BLaER1 (cell line): ENCODE data around the gene HILPDA.
A peak's percentile ranks its signal among the peaks of the same experiment; 100 is the strongest.
"Not testable (repeated sequence)": the region's sequence is repeated elsewhere in the genome, so short reads cannot be mapped to it uniquely, and the experiment has no call there.

Source experiments
- H3K27ac ChIP-seq: shearing (Covaris generic); formaldehyde crosslinking; 2 replicates; pipeline ENCODE4 v1.8.1; 2022
- H3K27me3 ChIP-seq: shearing (Covaris generic); formaldehyde crosslinking; 2 replicates; pipeline ENCODE4 v1.8.1; 2022
- H3K36me3 ChIP-seq: shearing (Covaris generic); formaldehyde crosslinking; 2 replicates; pipeline ENCODE4 v1.8.1; 2022
- H3K4me1 ChIP-seq: shearing (Covaris generic); formaldehyde crosslinking; 2 replicates; pipeline ENCODE4 v1.8.1; 2022
- H3K4me2 ChIP-seq: shearing (Covaris generic); formaldehyde crosslinking; 2 replicates; pipeline ENCODE4 v1.8.1; 2022
- H3K4me3 ChIP-seq: shearing (Covaris generic); formaldehyde crosslinking; 2 replicates; pipeline ENCODE4 v1.8.1; 2022
- H3K9ac ChIP-seq: shearing (Covaris generic); formaldehyde crosslinking; 2 replicates; pipeline ENCODE4 v1.8.1; 2022
- H3K9me3 ChIP-seq: shearing (Covaris generic); formaldehyde crosslinking; 2 replicates; pipeline ENCODE4 v1.8.1; 2022
- H4K20me1 ChIP-seq: shearing (Covaris generic); formaldehyde crosslinking; 2 replicates; pipeline ENCODE4 v1.8.1; 2022
- Cebpa-rat ChIP-seq: shearing (Covaris generic); IDR thresholded peaks from 2 replicates; pipeline ENCODE4 v1.8.1; 2022

Gene HILPDA

DNA sequence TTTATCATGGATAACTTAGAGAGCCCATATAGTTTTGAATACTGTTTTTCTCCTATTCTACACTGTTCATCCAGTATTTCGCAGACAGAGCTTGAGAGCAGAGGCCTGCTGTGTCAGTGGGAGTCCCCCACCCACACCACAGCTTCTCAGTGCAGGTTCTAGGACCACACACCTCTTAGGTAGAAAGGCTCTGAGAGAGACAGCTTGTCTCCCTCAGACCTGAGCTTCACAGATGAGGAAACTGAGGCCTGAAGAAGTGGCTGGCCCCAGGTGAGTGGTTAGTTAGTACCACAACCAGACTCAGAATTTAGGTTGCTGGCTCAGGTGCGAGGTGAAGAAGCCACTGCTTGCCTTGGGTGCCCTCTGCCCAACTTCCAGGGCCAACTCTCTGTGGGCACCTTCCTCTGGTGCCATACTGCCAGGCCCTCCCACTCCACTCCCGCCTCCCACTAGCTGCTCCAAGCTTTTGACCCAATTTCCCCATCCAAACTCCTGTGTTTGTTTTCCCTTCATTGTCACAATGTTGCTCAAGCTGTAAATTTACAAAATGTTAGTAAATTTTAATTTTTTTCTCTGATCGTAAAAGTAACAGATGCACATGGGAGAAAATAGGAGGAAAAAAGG, 7.6 kb upstream of the HILPDA start:
- Histone ChIP-seq H4K20me1 (no peaks in the 10 kb centered on the region), H3K4me3 (no peak overlapping the region), H3K9ac (no peak overlapping the region), H3K4me2 (no peak overlapping the region), H3K36me3 (no peaks in the 10 kb centered on the region), H3K27ac (no peak overlapping the region), H3K9me3 (no peaks in the 10 kb centered on the region), H3K27me3 (no peaks in the 10 kb centered on the region), H3K4me1 (peaks cover 15% of the 10 kb centered on the region)
- TF ChIP-seq Cebpa-rat: no peak

DNA sequence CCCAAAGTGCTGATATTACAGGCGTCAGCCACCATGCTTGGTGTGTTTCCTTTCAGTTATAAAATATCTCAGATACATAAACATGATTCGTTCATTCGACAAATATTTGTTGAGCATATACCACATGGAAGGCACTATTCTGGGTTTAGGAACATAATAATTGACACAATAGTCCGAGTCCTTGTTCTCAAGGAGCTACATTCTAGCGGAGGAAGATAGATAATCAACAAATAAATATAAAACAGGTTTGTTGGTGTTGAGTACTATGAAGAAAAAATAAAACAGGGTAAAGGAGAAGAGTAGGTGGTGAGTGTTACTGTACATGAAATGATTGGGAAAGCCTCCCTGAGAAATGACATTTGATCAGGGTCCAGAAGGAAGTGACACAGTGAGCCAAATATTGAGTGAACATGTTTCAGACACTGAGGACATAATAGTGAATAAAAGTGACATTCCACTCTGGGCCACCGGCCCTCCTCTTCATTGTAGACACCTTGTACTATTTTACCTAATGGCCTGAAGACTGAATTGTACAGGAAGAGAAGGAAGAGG, 6.9 kb upstream of the HILPDA start:
- no peaks in the 10 kb centered on the region for H3K36me3 ChIP-seq
- no peak overlapping the region for H3K4me2 ChIP-seq
- no peaks in the 10 kb centered on the region for H3K9me3 ChIP-seq
- H3K9ac ChIP-seq: no peak overlapping the region
- no peak overlapping the region for H3K27ac ChIP-seq
- no peak for TF ChIP-seq Cebpa-rat
- no peak overlapping the region for H3K4me3 ChIP-seq
- H3K4me1 ChIP-seq: peaks cover 15% of the 10 kb centered on the region
- no peaks in the 10 kb centered on the region for H3K27me3 ChIP-seq
- no peaks in the 10 kb centered on the region for H4K20me1 ChIP-seq

DNA sequence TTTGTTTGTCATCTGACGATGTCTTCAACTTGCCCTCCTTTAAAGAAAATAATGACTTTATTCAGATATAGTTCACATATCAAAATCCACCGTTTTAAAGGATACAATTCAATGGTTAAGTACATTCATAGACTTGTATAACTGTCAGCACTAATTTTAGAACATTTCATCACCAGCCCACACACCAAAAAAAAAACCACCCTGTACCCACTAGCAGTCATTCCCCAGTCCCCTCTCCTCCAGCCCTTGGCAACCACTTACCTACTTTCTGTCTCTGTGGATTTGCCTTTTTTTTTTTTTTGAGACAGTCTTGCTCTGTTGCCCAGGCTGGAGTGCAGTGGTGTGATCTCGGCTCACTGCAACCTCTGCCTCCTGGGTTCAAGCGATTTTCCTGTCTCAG, 5.3 kb upstream of the HILPDA start:
- Histone ChIP-seq H3K27ac (no peak overlapping the region), H3K27me3 (no peaks in the 10 kb centered on the region), H4K20me1 (no peaks in the 10 kb centered on the region), H3K4me2 (peak overlapping the region; percentile 42), H3K4me1 (peaks cover 28% of the 10 kb centered on the region), H3K9ac (no peak overlapping the region), H3K9me3 (no peaks in the 10 kb centered on the region), H3K4me3 (no peak overlapping the region), H3K36me3 (no peaks in the 10 kb centered on the region)
- no peak for TF ChIP-seq Cebpa-rat

DNA sequence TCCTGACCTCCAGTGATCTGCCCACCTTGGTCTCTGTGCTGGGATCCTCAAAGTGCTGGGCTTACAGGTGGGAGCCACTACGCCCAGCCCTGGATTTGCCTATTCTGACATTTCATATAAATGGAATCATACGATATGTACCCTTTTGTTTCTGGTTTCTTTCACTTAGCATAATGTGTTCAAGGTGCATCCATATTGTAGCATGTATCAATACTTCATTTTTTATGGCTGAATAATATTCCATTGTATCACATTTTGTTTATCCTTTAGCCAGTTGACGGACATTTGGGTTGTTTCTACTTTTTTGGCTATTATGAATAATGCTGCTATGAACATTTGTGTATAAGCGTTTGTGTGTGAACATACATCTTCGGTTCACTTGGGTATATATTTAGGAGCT, 4.8 kb upstream of the HILPDA start:
- H3K27me3 ChIP-seq: no peaks in the 10 kb centered on the region
- peak overlapping the region; percentile 42 for H3K4me2 ChIP-seq
- no peak overlapping the region for H3K27ac ChIP-seq
- no peaks in the 10 kb centered on the region for H3K36me3 ChIP-seq
- H3K4me3 ChIP-seq: no peak overlapping the region
- H3K4me1 ChIP-seq: peaks cover 28% of the 10 kb centered on the region
- H4K20me1 ChIP-seq: no peaks in the 10 kb centered on the region
- H3K9ac ChIP-seq: no peak overlapping the region
- no peak for TF ChIP-seq Cebpa-rat
- no peaks in the 10 kb centered on the region for H3K9me3 ChIP-seq

DNA sequence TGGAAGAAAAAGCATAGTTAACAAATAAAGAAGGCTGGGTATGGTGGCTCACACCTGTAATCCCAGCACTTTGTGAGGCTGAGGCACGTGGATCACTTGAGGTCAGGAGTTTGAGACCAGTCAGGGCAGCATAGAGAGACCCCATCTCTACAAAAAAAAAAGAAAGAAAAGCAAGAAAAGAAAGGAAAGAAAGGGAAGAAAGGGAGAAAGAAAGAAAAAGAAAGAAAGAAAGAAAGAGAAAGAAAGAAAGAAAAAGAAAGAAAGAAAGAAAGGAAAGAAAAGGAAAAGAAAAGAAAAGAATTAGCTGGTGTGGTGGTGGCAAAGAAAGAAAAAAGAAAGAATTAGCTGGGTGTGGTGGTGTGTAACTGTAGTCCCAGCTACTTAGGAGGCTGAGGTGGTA, 3.1 kb upstream of the HILPDA start:
- H3K9me3 ChIP-seq: no peaks in the 10 kb centered on the region
- no peak overlapping the region for H3K4me3 ChIP-seq
- no peak overlapping the region for H3K4me2 ChIP-seq
- TF ChIP-seq Cebpa-rat: no peak
- no peak overlapping the region for H3K27ac ChIP-seq
- H3K36me3 ChIP-seq: peaks cover 6% of the 10 kb centered on the region
- no peak overlapping the region for H3K9ac ChIP-seq
- H3K4me1 ChIP-seq: peaks cover 39% of the 10 kb centered on the region
- H3K27me3 ChIP-seq: no peaks in the 10 kb centered on the region
- H4K20me1 ChIP-seq: peaks cover 15% of the 10 kb centered on the region

DNA sequence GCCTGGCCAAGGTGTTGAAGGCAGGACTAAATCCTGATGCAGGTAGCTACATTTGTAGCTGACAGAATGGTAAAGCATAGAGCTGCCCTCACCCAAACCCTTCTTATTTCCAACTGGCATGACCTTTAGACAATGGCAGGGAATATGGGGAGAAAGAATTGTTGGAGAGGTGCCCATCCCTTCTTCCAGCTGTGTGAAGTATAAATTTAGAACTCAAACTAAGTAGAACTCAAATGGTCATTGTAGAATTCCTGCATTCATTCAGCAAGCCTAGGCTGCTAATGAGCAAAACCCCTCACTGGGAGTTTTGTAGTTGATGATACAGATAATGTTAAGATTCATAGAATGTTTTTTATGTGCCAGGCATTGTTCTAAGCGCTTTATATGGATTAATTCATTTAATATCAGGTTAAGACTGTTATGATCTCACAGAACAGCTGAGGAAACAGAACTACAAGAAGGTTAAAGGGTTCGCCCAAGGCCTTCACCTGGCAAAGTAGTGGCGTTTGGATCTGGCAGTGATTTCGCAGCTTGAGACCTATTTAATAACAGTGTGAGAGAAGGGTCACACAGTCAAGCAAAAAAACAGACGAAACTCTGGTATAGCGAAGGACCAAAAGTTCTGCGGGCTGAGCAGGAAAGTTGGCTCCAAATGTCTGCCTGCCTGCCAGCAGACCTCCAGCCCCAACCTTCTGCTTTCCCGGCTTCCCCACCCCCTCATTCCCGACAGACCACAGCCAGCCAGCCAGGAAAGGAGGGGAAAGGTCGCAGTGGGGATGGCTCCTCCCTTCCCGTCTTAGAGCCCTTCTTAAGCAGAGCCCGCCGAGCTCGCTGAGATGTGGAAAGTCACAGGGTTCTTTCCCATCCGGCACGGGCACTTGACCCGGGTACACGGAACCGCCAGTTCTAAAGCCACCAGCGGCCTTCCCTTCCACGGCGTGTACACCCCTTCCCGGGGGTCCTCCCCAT, 1.6 kb upstream of the HILPDA start:
- Histone ChIP-seq H3K36me3 (peaks cover 20% of the 10 kb centered on the region), H3K27me3 (no peaks in the 10 kb centered on the region), H3K4me2 (no peak overlapping the region), H4K20me1 (peaks cover 30% of the 10 kb centered on the region), H3K27ac (no peak overlapping the region), H3K4me1 (peaks cover 55% of the 10 kb centered on the region), H3K9me3 (no peaks in the 10 kb centered on the region), H3K4me3 (no peak overlapping the region), H3K9ac (no peak overlapping the region)
- no peak for TF ChIP-seq Cebpa-rat

DNA sequence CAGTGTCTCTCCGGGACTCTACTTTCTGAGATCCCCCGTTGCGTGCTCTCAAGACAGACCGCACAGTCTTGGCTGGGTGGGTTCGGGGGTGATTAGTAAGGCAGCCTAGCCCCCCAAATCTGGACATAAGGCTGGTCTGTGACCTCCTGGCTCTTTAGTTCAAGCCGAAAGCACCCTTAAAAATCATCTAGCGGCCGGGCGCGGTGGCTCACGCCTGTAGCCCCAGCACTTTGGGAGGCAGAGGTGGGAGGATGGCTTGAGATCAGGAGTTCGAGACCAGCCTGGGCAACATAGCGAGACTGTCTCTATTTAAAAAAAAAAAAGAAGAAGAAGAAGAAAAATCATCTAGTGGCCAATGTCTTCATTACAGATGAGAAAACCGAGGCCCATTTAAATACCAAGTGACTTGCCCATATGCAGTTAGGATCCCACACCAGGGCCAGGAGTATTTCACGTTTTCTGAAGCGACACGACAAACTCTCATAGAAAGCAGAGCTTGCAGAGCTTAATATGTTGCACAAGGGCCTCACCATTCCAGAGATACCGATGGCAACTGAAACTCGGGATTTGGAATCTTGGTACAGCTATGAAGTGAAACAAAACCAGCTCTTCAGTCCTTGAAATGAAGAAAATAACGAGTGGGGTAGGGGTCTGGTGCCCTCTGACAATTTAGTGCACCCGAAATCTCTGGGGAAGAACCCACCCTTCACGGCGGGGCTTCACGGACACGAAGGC, 703 bp upstream of the HILPDA start:
- peaks cover 20% of the 10 kb centered on the region for H3K36me3 ChIP-seq
- H3K4me1 ChIP-seq: peaks cover 56% of the 10 kb centered on the region
- H3K4me3 ChIP-seq: peak overlapping the region; percentile 87
- H3K9me3 ChIP-seq: no peaks in the 10 kb centered on the region
- no peaks in the 10 kb centered on the region for H3K27me3 ChIP-seq
- H3K9ac ChIP-seq: peak overlapping the region; percentile 94; the same call in 1 of the 2 replicates
- no peak for TF ChIP-seq Cebpa-rat
- peak overlapping the region; percentile 91 for H3K4me2 ChIP-seq
- peak overlapping the region; percentile 95 for H3K27ac ChIP-seq
- peaks cover 39% of the 10 kb centered on the region for H4K20me1 ChIP-seq

DNA sequence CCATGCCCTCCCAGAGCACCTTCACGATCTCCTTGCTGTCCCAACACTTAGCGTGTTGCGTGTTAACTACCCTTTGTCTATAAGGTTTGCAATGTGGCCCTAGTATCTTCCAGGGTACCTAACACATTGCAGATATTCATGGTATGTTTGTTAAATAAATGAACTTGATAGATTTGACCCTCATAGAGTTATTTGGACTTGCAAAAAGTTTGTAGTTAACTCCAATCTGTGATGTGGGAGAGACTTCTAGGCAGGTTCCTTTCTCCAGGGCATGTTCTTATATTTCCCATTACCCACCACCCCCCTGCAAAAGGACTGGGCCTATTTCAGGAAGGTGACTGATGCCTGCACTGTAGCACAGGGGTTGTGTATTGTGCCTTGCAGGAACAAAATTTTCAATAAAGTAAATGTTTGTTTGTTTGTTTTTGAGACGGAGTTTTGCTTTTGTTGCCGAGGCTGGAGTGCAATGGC, 612 bp downstream of the HILPDA start:
- no peak for TF ChIP-seq Cebpa-rat
- Histone ChIP-seq H3K9me3 (no peaks in the 10 kb centered on the region), H3K27me3 (no peaks in the 10 kb centered on the region), H3K4me1 (peaks cover 59% of the 10 kb centered on the region), H3K27ac (peak overlapping the region; percentile 95), H3K4me2 (peak overlapping the region; percentile 91), H4K20me1 (peaks cover 52% of the 10 kb centered on the region), H3K36me3 (peaks cover 24% of the 10 kb centered on the region), H3K9ac (peak overlapping the region; percentile 94), H3K4me3 (peak overlapping the region; percentile 87)

DNA sequence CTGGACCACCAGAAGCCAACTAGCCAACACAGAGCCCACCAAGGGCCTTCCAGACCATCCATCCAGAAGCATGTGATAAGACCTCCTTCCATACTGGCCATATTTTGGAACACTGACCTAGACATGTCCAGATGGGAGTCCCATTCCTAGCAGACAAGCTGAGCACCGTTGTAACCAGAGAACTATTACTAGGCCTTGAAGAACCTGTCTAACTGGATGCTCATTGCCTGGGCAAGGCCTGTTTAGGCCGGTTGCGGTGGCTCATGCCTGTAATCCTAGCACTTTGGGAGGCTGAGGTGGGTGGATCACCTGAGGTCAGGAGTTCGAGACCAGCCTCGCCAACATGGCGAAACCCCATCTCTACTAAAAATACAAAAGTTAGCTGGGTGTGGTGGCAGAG, 1.7 kb downstream of the HILPDA start:
- Histone ChIP-seq H3K9ac (peak overlapping the region; percentile 94; the same call in 1 of the 2 replicates), H3K4me2 (peak overlapping the region; percentile 91), H3K27ac (peak overlapping the region; percentile 95), H3K36me3 (peaks cover 24% of the 10 kb centered on the region), H3K4me3 (peak overlapping the region; percentile 87), H4K20me1 (peaks cover 60% of the 10 kb centered on the region), H3K4me1 (peaks cover 60% of the 10 kb centered on the region)
- H3K9me3 ChIP-seq, H3K27me3 ChIP-seq: not testable (repeated sequence)
